Cortex of kidney (tissue), 1 donor: ENCODE results near the gene HS6ST1.
"Not testable (repeated sequence)": the region's sequence is repeated elsewhere in the genome, so short reads cannot be mapped to it uniquely, and the experiment has no call there.

Experiments
- DNase-seq: peaks from one replicate; lab custom pipeline; 2025; lab: John Stamatoyannopoulos, UW

HS6ST1 gene

GRCh38 chr2:128268611-128269010 is 50.1 kb downstream of the HS6ST1 start:
- not testable (repeated sequence) for DNase-seq

GRCh38 chr2:128268145-128268544 is 50.5 kb downstream of the HS6ST1 start:
- DNase-seq = not testable (repeated sequence)

- DNase-seq = not testable (repeated sequence)
Measured at GRCh38 chr2:128267649-128268048, 51.0 kb downstream of the HS6ST1 start.

- not testable (repeated sequence) for DNase-seq
Measured at GRCh38 chr2:128267197-128267596, 51.5 kb downstream of the HS6ST1 start.

- not testable (repeated sequence) for DNase-seq
Measured at GRCh38 chr2:128266463-128266862, 52.2 kb downstream of the HS6ST1 start.

- not testable (repeated sequence) for DNase-seq
Measured at GRCh38 chr2:128265608-128265993, 53.1 kb downstream of the HS6ST1 start.

GRCh38 chr2:128264881-128265607 is 53.6 kb downstream of the HS6ST1 start:
- no peak for DNase-seq

- DNase-seq = no peak
Measured at GRCh38 chr2:128263902-128264331, 54.8 kb downstream of the HS6ST1 start.

GRCh38 chr2:128262315-128263253 is 56.1 kb downstream of the HS6ST1 start:
- no peak for DNase-seq

- no peak for DNase-seq
Measured at GRCh38 chr2:128261245-128262128, 57.2 kb downstream of the HS6ST1 start.

- no peak for DNase-seq
Measured at GRCh38 chr2:128260239-128261138, 58.2 kb downstream of the HS6ST1 start.

GRCh38 chr2:128259585-128259984 is 59.1 kb downstream of the HS6ST1 start:
- no peak for DNase-seq

- no peak for DNase-seq
Measured at GRCh38 chr2:128258218-128258617, 60.5 kb downstream of the HS6ST1 start.

- DNase-seq = no peak
Measured at GRCh38 chr2:128252501-128252900, 66.2 kb downstream of the HS6ST1 start.

- DNase-seq = not testable (repeated sequence)
Measured at GRCh38 chr2:128252086-128252485, 66.6 kb downstream of the HS6ST1 start.

GRCh38 chr2:128250229-128251025 is 68.2 kb downstream of the HS6ST1 start:
- no peak for DNase-seq

GRCh38 chr2:128249555-128249954 is 69.1 kb downstream of the HS6ST1 start:
- no peak for DNase-seq

- DNase-seq = no peak
Measured at GRCh38 chr2:128245813-128246212, 72.9 kb downstream of the HS6ST1 start.

- DNase-seq = no peak
Measured at GRCh38 chr2:128241896-128242295, 76.8 kb downstream of the HS6ST1 start.
